ENCODE results near the gene MAPKAPK2. TPM values are rescaled to one million over a fixed set of nuclear protein-coding genes. Genes with fewer than 3 reads are reported as not detected.

Gene MAPKAPK2
- total and polyA plus RNA-seq, 2 of the 13 experiments (the other 11 are each of a cell fraction or from before 2014, with no cell fraction given) = 16.6 to 34.0 TPM

DNA sequence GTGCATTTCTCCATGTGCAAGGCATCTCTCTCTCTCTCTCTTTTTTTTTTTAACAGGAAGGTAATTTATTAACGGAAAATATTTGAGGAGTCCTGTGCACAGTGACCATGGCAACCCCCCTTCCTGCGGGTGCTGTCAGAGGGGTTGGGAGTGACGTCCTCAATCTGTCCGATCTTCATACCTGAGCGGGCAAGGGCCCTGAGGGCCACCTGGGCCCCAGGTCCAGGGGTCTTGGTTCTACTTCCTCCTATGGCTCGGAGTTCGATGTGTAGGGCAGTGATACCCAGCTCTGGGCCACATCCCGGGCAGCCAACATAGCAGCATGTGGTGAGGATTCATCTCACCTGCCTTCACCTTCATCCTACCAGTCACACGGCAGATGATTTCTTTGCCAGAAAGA is 11.0 kb downstream of the MAPKAPK2 start:
- POLR2A ChIA-PET = no interaction called here
- Histone ChIP-seq H3K4me3 (replicated peaks in 1 of 3; ENCODE audit: insufficient read depth in 1 of 3, low read depth in 2 of 3, low read length in 3 of 3) (no peak overlapping the region), H3K79me2 (ENCODE audit: insufficient read depth, low read length) (peaks cover 78% of the 10 kb centered on the region), H3K27me3 (ENCODE audit: control insufficient read depth in 1 of 2, insufficient read depth in 2 of 2, low read length in 2 of 2) (no peaks in the 10 kb centered on the region), H3K4me2 (ENCODE audit: low read depth, low read length) (no peak overlapping the region), H2AFZ (ENCODE audit: low read length) (no peak overlapping the region), H3K27ac (ENCODE audit: extremely low read length, insufficient read depth, low read length) (no peak overlapping the region), H3K9me3 (ENCODE audit: low read length) (no peaks in the 10 kb centered on the region), H3K36me3 (replicated peaks in 1 of 2; ENCODE audit: control insufficient read depth in 1 of 2, insufficient read depth in 2 of 2, low read length in 2 of 2) (peaks cover 4 to 19% of the 10 kb centered on the region in 2 experiments; a peak in 4 of 5 replicates), H3K9ac (ENCODE audit: insufficient read depth, low read depth, low read length) (no peak overlapping the region), H3K4me1 (ENCODE audit: insufficient read depth, low read length) (peaks cover 88% of the 10 kb centered on the region), H4K20me1 (ENCODE audit: insufficient read depth, low read length) (peaks cover 37% of the 10 kb centered on the region)
- FAIRE-seq = no peak
- WGBS (ENCODE audit: low lambda C conversion rate) = 95% methylated on average over 6 of the region's 9 CpGs
- ATAC-seq = no peak
- CTCF ChIA-PET (ENCODE audit: low intra/inter-chr PET ratio, low total read pairs) = no interaction called here
- intact Hi-C loops (cut with micrococcal nuclease; ENCODE audit: unreplicated experiment) (no loop called here), in situ Hi-C loops (cut with HindIII; ENCODE audit: extremely low pct_ligation_motif_present, low pct_unique_long_range_greater_than_20kb) (no loop called here)
- no TSS peak for BruUV-seq (replicated peaks)
- TF ChIP-seq KAT2B (IDR thresholded peaks at IDR 0.05; ENCODE audit: borderline replicate concordance, low read depth, low read length) = no peak
- TF ChIP-seq SMC3 (IDR thresholded peaks at IDR 0.05; ENCODE audit: low read length) = no peak
- DNase-seq (ENCODE audit: low spot score) = no peak

DNA sequence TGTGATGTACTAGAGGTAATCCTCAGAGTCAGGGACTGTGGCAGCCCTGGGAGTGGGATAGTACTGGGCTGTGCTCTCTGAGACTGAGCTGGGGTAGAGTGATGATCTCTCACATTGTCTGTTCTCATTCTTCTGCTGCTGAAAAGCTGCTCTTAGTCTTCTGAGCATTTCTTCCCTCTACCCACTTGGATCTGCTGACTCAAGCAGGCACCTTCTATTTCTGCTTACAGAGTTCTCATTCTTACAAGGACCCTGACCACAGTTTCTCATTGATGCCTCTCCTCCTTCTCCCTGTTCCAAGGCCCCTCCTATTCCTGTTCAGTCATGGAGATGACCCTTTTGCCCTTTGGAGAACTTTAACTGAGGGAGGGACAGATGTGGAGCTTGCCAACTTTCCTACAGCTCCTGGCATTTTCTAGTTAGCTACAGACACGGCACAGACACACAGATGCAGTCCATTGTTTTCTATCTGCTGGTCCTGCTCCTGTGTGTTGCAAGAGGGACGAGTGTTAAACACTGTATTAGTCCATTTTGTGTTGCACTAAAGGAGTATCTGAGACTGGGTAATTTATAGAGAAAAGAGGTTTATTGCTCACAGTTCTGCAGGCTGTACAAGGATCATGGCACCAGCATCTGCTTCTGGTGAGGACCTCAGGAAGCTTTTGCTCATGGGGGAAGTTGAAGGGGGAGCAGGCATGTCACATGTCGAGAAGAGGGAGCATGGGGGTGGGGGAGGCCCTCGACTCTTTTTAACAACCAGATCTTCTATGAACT is 12.3 kb downstream of the MAPKAPK2 start:
- POLR2A ChIA-PET = no interaction called here
- Histone ChIP-seq H3K79me2 (ENCODE audit: insufficient read depth, low read length) (peaks cover 79% of the 10 kb centered on the region), H2AFZ (ENCODE audit: low read length) (no peak overlapping the region), H3K27me3 (ENCODE audit: control insufficient read depth in 1 of 2, insufficient read depth in 2 of 2, low read length in 2 of 2) (no peaks in the 10 kb centered on the region), H3K9ac (ENCODE audit: insufficient read depth, low read depth, low read length) (no peak overlapping the region), H3K4me1 (ENCODE audit: insufficient read depth, low read length) (peaks cover 78% of the 10 kb centered on the region), H3K4me2 (ENCODE audit: low read depth, low read length) (no peak overlapping the region), H3K36me3 (replicated peaks in 1 of 2; ENCODE audit: control insufficient read depth in 1 of 2, insufficient read depth in 2 of 2, low read length in 2 of 2) (peaks cover 4 to 19% of the 10 kb centered on the region in 2 experiments; a peak in 4 of 5 replicates), H4K20me1 (ENCODE audit: insufficient read depth, low read length) (peaks cover 26% of the 10 kb centered on the region), H3K4me3 (replicated peaks in 1 of 3; ENCODE audit: insufficient read depth in 1 of 3, low read depth in 2 of 3, low read length in 3 of 3) (no peak overlapping the region), H3K9me3 (ENCODE audit: low read length) (no peaks in the 10 kb centered on the region), H3K27ac (ENCODE audit: extremely low read length, insufficient read depth, low read length) (no peak overlapping the region)
- ATAC-seq (no peak), FAIRE-seq (no peak), DNase-seq (ENCODE audit: low spot score) (no peak)
- intact Hi-C loops (cut with micrococcal nuclease; ENCODE audit: unreplicated experiment) (no loop called here), in situ Hi-C loops (cut with HindIII; ENCODE audit: extremely low pct_ligation_motif_present, low pct_unique_long_range_greater_than_20kb) (no loop called here)
- CTCF ChIA-PET (ENCODE audit: low intra/inter-chr PET ratio, low total read pairs) = no interaction called here
- 81% methylated on average over 4 of the region's 4 CpGs for WGBS (ENCODE audit: low lambda C conversion rate)
- TF ChIP-seq HDAC2 (CRISPR knock-in tag; IDR thresholded peaks at IDR 0.05) = no peak
- TF ChIP-seq, protein P1, sequence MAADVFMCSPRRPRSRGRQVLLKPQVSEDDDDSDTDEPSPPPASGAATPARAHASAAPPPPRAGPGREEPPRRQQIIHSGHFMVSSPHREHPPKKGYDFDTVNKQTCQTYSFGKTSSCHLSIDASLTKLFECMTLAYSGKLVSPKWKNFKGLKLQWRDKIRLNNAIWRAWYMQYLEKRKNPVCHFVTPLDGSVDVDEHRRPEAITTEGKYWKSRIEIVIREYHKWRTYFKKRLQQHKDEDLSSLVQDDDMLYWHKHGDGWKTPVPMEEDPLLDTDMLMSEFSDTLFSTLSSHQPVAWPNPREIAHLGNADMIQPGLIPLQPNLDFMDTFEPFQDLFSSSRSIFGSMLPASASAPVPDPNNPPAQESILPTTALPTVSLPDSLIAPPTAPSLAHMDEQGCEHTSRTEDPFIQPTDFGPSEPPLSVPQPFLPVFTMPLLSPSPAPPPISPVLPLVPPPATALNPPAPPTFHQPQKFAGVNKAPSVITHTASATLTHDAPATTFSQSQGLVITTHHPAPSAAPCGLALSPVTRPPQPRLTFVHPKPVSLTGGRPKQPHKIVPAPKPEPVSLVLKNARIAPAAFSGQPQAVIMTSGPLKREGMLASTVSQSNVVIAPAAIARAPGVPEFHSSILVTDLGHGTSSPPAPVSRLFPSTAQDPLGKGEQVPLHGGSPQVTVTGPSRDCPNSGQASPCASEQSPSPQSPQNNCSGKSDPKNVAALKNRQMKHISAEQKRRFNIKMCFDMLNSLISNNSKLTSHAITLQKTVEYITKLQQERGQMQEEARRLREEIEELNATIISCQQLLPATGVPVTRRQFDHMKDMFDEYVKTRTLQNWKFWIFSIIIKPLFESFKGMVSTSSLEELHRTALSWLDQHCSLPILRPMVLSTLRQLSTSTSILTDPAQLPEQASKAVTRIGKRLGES (CRISPR knock-in tag; IDR thresholded peaks at IDR 0.05; ENCODE audit: borderline replicate concordance) = no peak
- no TSS peak for BruUV-seq (replicated peaks)
